Stromal cell of bone marrow (primary cell): ENCODE data around the gene FAM120C.

Source experiments
- DNase-seq: peaks from one replicate; pipeline ENCODE4 v3.0.0-alpha.2; 2012; ENCODE audit warnings: low read depth

FAM120C gene

GRCh38 chrX:54182864-54183613 is at the start of gene FAM120C:
Gene FAM120C (minus strand): TSS chrX:54183254. CDS start chrX:54183198, 56 bp downstream.
- DNase-seq = peak; percentile 51

GRCh38 chrX:54230435-54231148 is 47.5 kb upstream of the FAM120C start:
- no peak for DNase-seq

- no peak for DNase-seq
Measured at GRCh38 chrX:54223581-54223980, 40.5 kb upstream of the FAM120C start.

GRCh38 chrX:54213603-54214002 is 30.5 kb upstream of the FAM120C start:
- no peak for DNase-seq

DNA sequence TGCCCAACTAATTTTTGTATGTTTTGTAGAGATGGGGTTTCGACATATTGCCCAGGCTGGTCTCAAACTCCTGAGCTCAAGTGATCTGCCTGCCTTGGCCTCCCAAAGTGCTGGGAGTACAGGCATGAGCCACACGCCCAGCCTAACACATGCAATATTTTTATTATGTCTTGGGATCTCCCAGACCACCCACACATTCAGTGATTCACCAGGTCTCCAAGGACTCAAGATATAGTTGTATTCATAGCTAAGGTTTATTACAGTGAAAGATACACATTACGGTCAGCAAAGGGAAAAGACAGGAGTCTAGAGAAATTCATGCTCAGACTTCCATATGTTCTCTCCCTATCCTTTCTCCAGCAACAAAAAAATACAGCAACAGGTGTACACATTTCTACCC is 25.5 kb upstream of the FAM120C start:
- peak; percentile 38 for DNase-seq

DNA sequence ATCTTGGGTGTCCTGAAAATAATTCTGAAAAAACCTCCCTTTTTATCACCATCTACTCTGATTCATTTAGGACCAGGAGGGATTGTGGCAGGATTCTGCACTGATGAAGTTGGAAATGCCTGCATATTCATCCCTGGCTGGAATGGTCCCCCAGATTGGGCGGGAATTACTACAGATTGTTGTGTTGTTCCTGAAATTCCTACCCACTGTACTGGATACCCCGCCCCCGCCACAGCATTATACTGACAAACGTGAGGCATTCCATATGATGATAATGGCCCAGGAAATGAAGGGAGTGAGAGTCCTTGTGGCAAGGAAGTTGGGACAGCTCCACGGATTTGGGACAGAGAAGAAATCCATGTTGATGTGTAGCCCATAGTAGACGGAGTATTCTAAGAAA is 15.2 kb upstream of the FAM120C start:
- no peak for DNase-seq

DNA sequence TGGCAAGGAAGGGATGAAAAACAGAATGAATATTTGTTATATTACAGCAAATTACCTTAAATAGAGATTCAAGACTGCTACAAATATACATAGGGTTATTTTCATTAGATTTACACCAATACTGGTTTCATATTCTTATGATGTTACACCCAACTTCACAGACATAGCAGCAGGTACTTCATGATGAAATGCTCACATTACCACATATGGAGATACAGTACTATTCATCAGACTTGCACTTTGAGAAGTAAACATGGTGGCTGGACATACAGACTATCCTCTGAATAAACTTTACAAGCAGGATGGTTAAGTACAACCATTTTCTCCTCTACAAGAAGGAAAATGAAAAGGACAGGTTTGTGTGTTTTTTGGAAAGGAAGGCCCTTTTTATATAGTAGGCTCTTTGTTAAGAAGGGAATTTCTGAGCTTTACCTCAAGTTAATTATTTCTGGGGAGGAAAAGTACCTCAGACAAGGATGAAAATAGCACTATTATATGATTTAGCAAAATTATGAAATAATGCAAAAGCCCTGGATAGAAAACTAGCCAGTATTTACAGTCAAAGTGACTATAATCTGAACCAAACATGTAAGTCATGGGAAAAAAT is 12.0 kb upstream of the FAM120C start:
- DNase-seq = no peak

GRCh38 chrX:54193085-54193821 is 10.2 kb upstream of the FAM120C start:
- DNase-seq = no peak

DNA sequence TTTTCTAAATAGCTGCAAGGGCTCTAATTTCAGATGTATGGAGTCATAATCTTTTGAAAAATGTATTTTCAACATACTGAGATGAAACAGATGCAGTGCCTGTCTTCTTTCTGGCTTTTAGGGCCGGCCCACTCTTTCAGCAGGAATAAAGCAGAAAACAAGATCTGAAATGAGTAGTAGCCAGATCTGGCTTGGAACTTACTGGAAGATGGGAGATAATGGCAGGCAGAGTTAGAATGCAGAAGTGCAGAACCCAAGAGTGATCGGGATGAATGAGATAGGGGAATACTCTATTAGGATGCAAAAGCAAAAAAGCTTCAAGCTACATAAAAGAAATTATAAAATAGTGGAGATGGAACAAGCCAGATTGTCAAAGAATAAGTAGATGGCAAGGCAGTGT is 1.4 kb upstream of the FAM120C start:
- no peak for DNase-seq

GRCh38 chrX:54182194-54182863 is 725 bp downstream of the FAM120C start:
- no peak for DNase-seq

- no peak for DNase-seq
Measured at GRCh38 chrX:54181202-54181953, 1.7 kb downstream of the FAM120C start.

DNA sequence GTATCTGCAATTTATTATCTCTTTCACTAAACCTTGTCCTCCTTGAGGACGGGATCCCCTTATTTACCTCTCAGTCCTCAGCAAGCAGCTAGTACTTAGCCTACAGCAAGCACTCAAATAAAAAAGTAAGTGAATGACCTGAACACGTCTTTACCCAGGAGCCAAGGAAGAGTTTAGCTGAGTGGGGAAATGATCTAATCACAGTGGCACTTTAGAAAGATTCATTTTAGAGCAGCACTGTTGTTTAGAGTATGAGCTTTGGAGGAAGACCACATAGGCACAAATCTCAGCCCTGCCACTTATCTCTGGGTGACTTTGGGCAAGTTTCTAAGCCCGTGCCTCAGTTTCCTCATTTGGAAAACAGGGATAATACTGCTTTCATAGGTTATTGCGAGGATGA is 2.7 kb downstream of the FAM120C start:
- DNase-seq = no peak

- peak; percentile 31 for DNase-seq
Measured at GRCh38 chrX:54178100-54178940, 4.7 kb downstream of the FAM120C start.

GRCh38 chrX:54177306-54177705 is 5.7 kb downstream of the FAM120C start:
- no peak for DNase-seq

DNA sequence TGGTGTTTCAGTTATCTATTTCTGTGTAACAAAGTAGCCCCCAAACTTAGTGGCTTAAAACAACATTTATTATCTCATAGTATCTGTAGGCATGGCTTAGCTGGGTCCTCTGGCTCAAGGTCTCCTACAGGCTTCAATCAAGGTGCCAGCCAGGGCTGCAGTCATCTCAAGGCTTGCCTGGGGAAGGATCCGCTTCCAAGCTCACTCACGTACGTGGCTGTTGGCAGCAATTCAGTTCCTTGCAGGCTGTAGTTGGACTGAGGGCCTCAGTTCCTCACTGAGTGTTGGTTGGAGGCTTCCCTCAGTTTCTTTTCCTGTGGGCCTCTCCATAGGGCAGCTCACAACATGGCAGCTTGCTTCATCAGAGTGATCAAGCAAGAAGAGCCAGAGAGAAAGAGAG is 9.3 kb downstream of the FAM120C start:
- DNase-seq = no peak

DNA sequence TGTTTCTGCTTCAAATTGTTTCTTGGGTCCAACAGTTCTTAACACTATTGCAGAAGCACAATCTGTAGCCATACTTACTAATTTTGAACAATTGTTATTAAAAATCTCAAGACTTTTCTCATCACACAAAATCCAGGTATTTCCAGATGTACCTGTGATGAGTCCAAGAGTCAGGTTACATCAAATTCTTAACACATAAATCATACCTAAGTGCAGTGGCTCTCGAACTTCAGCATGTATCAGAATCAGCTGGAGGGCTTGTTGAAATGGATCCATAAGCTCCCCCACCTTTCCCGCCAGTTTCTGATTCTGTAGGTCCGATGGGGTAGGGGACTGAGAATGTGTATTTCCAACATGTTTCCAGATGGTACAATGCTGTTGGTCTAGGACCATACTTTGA is 10.6 kb downstream of the FAM120C start:
- DNase-seq = no peak

DNA sequence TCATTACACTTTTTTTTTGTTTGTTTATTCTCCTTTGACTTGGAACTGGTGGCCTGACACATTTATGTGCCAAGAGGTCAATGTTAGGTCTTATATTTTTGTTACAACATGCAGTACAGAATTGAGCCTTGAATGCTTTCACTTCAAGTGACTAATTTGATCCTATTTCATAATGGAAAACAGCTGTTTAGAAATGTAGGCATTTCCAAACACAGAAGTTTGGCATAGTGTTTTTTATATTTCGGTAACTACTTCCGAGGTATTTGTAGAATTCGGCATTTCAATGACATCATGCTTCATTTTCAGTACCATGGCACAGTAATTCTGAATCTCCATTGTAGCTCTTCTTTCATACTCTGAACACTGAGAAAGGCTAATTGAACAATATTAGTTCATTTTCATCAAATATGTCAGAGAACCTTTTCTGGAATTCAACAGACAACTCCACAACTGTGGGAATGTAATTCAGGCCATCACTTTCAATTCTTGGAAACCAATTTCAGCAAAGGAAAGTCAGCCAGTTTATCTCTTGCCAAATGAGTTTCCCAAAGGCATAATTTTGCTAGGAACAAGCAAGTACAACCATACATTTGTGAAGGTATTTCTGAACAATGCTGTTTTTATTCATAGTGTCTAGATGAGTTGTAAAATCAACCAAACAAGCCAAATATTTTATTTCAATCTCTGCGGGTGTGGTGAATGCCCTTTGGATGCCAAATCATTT is 11.4 kb downstream of the FAM120C start:
- DNase-seq = no peak

DNA sequence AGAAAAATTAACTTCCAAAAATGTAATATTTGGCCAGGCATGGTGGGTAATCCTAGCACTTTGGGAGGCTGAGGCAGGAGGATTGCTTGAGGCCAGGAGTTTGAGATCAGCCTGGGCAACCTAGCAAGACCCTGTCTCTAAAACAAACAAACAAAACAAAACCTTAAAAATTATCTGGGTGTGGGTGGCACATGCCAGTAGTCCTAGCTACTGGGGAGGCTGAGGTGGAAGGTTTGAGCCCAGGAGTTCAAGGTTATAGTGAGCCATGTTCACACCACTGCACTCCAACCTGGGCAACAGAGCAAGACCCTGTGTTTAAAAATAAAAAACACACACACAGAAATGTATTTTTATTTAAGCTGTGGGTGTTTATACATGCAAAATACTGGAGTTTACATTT is 12.0 kb downstream of the FAM120C start:
- no peak for DNase-seq

DNA sequence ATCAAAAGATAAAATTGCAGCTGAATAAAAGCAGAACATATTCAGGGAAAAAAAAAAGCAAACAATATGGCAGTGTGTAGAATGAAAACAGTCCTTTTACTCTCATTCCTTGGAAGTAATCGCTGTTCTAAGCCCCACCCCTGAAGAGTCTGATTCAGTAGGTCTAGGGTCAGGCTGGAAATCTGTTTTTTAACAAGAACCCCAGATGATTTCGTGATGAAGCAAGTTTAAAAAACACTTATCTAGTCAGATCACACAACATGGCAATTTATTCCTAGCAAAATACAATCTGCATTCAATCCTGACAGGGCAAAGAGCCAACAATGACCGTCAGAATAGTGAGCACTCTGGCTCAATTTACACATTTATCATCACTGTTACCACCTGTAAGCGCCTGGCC is 16.1 kb downstream of the FAM120C start:
- DNase-seq = no peak

DNA sequence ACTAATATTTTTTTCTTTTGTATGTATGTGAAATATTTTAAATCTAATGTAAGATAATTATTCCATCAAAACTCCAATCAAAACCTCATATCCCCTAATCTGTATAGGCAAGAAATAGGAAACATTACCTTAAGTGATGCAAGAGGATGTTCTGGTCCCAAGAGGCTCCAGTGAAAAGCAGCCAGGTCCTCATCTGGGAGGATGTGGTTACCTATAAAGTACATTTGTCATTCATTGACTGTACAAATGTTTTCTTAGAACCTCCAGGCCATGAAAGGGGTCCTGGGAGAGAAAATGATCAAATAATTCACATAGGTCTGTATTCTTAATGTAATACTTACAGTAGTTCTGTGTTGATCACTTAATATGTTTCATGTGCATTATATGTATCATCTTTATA is 25.5 kb downstream of the FAM120C start:
- DNase-seq = no peak
